Measurements from ENCODE around the gene RUNDC1.
"Not testable (repeated sequence)": the region's sequence is repeated elsewhere in the genome, so short reads cannot be mapped to it uniquely, and the experiment has no call there.

RUNDC1 gene

DNA sequence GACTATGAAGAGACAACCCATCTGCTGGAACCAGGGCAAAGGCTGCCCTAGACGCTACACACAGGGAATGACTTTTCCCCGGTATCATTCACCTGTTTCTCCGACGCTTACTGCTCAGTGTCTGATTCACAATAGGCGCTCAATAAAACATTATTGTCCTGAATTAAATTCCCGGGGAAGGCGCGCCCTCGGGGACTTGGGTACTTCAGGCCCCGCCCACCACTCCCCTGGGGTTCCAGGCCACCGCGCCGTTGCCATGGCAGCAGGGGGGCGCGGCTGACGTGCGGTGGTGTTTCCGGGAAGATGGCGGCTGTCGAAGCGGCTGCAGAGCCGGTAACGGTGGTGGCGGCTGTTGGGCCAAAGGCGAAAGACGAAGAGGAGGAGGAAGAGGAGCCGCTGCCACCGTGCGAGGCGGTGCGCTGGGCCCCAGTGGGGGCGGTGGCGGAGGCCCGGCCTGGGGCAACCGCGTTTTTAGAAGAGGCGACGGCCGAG, at the start of gene RUNDC1:
Gene RUNDC1, plus strand, starts transcription at position 292 of the 492 bp plus-strand sequence. Its CDS starts 12 bp downstream, at position 304.
- DNase-seq (ENCODE audit: low read depth in 2 of 2): peak; percentile 79 to 85

DNA sequence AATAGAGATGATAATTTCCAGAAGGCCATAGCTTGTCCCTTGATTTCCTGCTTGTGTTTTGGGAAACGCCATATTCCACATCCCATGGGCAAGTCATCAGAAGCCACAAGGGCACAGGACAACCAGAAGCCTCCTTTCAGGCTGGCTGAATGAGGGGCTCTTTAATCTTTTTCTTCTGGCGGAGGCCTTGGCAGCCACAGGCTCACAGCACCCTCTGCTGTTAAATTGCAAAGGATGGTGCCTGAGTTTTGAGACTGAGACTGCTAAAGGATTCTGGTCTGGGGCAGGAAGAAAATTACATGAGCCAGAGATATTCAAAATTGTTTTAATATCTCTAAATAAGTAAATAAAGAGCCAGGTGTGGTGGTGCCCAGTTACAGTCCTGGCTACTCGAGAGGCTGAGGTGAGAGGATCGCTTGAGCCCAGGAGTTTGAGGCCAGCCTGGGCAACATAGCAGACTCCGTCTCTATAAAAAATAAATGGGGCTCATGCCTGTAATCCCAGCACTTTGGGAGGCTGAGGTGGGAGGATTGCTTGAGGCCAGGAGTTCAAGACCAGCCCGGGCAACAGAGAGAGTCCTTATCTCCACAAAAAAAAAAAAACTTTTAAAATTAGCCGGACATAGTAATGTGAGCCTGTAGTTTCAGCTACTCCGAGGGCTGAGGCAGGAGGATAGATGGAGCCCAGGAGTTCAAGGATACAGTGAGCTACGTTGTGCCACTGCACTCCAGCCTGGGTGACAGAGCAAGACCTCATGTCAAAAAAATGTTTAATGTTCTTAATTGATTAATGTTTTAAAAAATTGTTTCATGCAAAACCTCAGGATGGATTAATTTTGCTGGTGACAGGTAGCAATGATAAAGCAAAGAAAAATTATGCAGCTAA, 42.4 kb upstream of the RUNDC1 start:
- DNase-seq (ENCODE audit: low read depth in 2 of 2): no peak

DNA sequence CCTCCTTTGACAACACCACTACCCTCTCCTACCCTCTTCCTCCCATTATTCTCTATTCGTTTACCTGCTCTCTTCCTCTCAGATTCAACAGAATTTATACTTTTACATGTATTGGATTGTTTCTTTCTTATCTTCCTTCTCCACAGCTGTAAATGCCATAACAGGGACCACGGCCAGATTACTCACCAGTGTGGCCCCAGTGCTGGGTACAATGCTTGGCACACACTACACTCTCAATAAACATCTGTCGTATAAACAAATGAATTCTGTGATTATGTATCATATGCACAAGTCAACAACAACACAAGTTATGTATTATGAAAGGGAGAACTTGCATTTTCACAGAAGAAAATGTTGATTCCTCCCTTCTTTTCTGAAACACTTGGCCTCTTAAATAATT, 36.2 kb upstream of the RUNDC1 start:
- no peak for DNase-seq (ENCODE audit: low read depth in 2 of 2)

DNA sequence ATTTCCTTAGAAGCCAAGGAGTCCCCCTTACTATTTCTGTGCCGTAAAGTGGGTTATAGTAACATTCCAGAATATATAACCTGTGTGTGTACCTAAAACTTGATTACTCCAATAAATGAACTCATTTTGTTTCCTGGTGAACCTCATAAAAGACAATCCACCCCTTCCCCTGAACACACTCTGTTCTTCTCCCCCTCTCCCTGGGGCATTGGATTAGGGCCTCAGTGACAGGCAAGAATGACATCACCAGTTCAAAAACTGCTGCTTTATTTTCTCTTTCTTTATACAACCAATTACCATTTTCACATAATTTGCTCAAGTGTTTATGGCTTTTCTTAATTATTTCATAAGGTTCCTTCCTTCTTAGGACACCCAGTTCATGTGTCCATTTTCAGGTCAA, 33.6 kb upstream of the RUNDC1 start:
- no peak for DNase-seq (ENCODE audit: low read depth in 2 of 2)

DNA sequence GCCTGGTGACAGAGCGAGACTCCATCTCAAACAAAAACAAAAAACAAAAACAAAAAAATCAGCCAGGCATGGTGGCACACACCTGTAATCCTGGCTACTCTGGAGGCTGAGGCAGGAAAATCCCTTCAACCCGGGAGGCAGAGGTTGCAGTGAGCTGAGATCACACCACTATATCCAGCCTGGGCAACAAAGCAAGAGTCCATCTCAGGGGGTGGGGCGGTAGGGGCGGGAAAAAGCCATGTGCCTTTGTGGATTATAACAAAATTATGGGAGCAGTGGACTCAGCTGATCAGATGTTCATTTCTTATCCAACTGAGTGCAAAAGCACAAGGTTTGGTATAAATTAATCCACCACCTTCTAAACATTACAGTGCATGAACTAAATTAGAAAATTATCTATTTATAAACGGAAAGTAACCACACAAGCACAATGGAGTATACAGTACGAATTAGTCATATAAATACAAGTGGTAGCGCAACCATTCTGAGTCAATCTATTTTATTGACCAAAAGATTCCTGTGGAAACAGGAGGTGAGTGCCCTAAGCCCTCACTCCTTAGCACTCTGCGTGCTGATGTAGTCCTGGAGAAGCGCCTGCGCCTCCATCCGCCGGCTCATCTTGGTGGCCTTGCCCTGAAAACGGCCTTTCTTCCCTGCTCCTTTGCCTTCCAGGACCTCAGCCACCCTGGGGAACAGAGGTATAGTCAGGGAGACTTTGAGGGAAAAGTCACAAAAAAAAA, 30.2 kb upstream of the RUNDC1 start:
- DNase-seq (ENCODE audit: low read depth in 2 of 2): no peak

DNA sequence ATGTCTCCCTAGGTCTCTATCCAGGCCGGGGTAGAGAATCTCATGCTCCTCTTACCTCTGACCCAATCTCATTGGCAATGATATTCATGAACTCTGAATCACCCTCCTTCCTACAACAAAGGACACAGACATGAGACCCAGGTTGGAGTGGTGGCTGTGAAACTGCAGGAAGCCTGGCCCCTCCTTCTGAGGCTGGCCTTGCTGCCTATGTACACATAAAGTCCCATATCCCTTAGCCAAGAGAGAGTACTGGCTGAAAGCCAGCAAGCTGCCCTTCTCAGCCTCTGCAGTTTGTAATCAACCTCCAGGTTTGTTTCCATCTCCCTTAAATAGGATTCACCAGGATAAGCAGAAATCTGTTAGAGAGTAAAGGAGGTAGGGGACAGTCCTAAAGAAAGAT, 26.7 kb upstream of the RUNDC1 start:
- no peak for DNase-seq (ENCODE audit: low read depth in 2 of 2)

DNA sequence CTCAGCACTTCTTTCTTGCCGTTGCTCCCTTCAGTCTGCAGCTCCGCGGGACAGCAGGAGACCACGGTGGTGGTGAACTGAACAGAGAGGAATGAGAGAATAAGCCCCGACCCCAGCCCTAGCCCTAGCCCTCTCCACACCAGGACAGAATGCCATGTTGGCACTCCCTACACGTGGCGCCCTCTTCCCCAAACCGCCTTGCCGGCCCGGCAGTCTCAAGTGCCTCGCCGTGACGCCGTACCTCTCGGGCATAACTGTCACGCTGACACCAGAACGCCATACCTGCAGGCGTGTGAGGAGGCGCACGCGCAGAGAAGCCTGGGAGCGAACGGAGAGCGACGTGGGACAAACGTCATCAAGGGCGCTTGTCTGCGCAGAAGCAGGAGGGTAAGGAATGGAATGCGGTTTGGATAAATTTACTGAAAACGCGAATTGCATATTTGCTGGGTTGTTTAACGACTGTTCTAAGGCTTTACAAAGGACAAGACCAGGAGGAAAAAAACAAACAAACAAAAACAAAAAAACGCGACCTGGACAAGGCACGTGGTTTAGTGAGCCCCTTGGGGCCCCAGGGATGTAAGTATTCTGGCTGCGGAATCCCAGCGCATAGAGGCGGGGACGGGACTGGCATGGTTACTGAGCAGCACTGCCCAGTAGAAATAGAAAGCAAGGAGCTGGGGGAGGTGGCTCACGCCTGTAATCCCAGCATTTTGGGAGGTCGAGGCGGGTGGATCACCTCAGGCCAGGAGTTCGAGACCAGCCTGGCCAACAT, 16.0 kb upstream of the RUNDC1 start, which contains the start of gene AARSD1:
Gene AARSD1, minus strand, starts transcription at position 294 of the 772 bp plus-strand sequence. Its CDS starts 14 bp downstream, at position 280.
- DNase-seq (ENCODE audit: low read depth in 2 of 2): peak; percentile 61 to 64

DNA sequence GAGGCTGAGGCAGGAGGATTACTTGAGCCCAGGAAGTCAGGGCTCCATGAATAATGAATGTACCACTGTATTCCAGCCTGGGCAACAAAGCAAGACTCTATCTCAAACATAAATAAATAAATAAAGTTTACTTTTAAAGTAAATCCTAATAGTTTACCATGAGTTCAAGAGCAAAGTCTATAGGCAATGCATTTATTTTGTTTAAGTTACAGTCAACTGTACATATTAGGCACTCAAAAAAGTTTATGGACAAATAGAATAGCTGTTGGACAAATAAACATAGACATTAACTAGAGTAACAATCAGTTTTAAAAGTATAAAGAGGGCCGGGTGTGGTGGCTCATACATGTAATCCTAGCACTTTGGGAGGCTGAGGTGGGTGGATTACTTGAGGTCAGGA, 12.4 kb upstream of the RUNDC1 start:
- DNase-seq (ENCODE audit: low read depth in 2 of 2): no peak

DNA sequence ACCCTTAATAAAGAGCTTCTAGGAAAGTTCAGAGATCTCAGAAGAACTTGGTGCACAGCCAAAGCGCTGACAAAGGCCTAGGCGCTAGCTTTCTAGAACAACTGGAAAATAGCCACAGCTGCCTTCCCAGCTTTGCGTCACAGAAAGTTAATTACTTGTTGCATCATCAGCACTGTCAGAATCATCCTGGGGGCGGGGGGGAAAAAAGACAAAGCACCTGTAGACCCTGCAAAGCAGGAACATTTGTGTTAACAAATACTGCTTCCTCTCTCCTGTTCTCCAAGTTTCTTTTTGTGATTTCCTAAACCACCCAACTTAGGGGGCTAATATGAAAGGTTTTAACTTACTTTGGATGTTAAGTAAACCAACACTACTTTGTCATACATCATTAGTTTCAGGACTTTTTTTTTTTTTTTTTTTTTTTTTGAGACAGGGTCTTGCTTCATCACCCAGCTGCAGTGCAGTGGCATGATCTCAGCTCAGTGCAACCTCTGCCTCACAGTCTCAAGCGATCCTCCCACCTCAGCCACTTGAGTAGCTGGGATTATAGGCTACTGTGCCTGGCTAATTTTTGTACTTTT, 11.3 kb upstream of the RUNDC1 start:
- DNase-seq (ENCODE audit: low read depth in 2 of 2): no peak

DNA sequence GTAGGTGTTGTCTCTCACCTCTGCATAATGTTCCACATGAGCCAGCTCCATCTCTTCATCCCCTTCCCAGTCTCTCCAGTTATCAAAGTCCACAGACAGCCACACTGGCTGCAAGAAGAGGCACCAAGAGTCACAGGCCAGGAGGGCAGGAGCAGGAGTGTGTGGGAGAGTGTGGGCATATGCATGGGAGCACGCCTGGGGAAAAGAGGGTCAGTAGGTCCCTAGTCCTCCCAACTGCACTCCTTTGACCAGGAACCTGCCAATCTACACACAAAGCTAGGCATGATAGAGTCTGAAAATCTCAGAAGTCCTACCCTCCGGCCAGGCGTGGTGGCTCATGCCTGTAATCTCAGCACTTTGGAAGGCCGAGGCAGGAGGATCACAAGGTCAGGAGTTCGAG, 8.8 kb upstream of the RUNDC1 start:
- DNase-seq (ENCODE audit: low read depth in 2 of 2): no peak

DNA sequence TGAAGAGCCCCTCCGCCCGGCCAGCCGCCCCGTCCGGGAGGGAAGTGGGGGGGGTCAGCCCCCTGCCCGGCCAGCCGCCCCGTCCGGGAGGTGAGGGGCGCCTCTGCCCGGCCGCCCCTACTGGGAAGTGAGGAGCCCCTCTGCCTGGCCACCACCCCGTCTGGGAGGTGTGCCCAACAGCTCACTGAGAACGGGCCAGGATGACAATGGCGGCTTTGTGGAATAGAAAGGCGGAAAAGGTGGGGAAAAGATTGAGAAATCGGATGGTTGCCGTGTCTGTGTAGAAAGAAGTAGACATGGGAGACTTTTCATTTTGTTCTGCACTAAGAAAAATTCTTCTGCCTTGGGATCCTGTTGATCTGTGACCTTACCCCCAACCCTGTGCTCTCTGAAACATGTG, 7.0 kb upstream of the RUNDC1 start:
- not testable (repeated sequence) for DNase-seq (ENCODE audit: low read depth in 2 of 2)

DNA sequence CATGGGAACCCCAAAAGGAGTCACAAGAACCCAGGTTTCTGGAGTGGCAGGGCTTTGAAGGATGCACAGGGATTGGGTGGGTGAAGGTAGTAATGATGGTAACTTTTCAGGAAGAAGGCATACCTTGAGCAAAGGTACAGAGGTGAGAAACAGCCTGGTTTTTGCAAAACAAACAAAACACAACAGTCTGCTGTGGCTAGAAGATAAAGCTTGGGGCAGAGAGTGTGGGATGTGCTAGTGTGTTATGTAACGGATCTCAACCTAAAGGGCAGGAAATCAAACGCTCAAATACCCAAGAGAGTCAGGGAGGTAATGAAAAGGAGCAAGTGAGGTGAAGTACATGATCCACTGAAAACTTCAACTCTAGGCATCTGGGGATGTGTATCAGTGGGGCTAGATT, 5.1 kb upstream of the RUNDC1 start:
- no peak for DNase-seq (ENCODE audit: low read depth in 2 of 2)

DNA sequence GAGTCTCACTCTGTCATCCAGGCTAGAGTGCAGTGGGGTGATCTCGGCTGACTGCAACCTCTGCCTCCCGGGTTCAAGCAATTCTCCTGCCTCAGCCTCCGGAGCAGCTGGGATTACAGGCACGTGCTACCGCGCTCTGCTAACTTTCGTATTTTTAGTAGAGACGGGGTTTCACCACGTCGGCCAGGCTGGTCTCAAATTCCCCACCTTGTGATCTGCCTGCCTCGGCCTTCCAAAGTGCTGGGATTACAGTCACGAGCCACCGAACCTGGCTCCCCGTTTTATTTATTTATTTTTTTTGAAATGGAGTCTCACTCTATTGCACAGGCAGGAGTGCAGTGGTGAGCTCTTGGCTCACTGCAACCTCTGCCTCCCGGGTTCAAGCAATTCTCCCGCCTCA, 4.7 kb upstream of the RUNDC1 start:
- not testable (repeated sequence) for DNase-seq (ENCODE audit: low read depth in 2 of 2)

DNA sequence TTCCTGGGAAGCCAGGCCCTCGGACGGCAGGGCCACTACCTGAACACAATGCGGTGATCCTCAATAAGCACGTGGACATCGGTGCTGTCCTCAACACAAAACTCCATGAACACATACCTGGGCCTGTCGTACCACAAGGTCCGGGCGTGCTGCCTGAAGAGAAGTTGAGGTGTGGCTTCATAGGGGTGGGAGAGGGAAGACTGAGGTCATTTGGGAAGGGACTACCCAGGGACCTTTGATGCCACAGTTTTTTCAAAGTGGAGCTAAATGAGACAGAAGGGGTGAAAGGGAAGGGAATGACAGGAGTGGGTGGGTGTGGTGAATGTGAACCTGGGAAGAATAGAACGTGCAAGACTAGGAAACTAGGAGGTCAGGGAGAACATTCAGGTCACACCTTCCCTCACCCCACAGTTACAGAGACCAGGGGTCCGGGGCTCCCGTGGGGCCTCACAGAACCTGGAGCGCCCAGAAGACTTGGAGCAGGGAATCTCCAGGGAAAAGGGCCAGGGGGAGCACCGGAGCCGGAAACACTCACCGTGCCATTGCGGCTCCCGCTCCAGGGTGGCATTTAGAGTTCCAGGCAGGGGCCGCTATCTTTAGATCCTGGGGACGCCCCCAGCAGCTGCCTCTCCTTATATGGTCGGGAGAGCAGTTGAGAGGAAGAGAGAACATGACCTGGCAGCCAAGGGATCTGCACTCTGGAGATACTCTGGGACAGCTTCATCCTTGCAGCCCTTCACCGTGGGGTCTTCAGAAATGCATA, 673 bp upstream of the RUNDC1 start, which contains the start of gene PTGES3L:
Gene PTGES3L, minus strand, starts transcription at position 570 of the 763 bp plus-strand sequence. Its CDS starts 27 bp downstream, at position 543.
- no peak for DNase-seq (ENCODE audit: low read depth in 2 of 2)

DNA sequence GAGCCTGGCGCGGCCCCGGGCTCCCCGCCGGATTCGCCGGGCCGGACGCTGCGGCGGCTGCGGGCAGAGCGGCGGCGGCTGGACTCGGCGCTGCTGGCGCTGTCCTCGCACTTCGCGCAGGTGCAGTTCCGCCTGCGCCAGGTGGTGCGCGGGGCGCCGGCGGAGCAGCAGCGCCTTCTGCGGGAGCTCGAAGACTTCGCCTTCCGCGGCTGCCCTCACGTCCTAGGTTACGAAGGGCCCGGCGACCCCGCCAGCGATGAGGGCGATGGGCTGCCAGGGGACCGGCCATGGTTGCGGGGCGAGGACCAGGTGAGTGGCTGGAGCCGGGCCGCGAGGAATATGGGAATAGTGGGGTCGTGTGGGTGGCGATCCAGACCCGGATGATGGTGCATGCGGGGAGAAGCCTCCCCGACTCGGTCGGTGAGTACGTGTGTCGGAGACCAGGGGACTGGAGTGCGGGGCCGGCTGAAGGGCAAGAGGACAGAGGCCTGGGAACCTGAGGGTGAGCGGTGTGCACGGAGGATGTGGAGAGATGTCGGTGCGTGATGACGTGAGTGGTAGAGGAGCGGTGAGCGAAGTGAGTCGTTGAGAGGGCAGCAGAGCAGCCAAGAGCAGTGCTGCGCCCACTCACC, 517 bp downstream of the RUNDC1 start:
- no peak for DNase-seq (ENCODE audit: low read depth in 2 of 2)

DNA sequence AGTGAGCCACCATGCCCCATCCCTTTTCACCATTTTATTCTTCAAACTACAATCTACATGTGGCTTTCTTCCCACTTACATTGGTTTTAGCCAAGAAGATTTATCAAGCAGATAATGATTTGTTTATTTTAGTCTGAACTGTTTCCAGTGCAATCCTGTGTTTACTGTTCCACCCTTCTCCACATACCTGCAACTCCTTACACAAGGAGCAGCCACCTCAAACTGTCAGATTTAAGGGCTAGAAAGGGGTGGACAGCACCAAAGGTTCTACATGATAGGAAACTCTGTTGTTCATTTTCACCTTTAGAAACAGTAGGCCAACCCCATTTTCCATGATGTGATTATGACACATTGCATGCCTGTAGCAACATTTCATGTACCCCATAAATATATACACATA, 1.9 kb downstream of the RUNDC1 start:
- DNase-seq (ENCODE audit: low read depth in 2 of 2): no peak

DNA sequence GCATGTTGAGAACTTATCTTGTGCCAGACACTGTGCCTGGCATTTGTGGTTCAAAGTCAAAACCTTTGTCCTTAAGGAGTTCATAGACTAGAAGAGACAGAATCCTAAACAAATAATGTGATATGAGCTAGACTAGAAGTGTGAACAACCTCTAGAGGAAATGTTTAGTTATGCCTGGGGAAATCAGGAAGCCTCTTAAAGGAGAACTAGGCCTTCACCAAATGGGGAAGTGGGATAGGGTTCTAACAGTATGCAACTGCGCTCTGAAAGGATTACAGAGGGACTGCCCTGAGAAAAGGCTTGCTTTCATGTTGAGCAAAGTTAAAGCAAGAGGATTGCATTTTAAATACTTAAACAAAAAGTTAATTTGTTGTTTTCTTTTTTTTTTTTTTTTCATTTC, 4.9 kb downstream of the RUNDC1 start:
- DNase-seq (ENCODE audit: low read depth in 2 of 2): no peak

DNA sequence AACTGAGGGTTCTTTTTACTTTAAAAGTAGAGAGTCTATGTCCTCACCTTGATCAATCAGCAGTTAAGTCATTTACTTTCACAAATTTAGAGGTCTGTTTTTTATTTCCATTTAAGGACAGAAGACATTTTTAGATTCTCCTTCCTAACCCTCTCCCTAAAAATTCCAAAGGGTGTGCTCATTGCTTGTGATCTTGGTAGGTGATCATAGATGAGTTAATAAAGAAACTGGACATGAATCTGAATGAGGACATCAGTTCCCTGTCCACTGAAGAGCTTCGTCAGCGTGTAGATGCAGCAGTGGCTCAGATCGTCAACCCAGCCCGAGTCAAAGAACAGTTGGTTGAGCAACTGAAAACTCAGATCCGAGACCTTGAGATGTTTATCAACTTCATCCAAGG, 8.8 kb downstream of the RUNDC1 start:
- DNase-seq (ENCODE audit: low read depth in 2 of 2): no peak

DNA sequence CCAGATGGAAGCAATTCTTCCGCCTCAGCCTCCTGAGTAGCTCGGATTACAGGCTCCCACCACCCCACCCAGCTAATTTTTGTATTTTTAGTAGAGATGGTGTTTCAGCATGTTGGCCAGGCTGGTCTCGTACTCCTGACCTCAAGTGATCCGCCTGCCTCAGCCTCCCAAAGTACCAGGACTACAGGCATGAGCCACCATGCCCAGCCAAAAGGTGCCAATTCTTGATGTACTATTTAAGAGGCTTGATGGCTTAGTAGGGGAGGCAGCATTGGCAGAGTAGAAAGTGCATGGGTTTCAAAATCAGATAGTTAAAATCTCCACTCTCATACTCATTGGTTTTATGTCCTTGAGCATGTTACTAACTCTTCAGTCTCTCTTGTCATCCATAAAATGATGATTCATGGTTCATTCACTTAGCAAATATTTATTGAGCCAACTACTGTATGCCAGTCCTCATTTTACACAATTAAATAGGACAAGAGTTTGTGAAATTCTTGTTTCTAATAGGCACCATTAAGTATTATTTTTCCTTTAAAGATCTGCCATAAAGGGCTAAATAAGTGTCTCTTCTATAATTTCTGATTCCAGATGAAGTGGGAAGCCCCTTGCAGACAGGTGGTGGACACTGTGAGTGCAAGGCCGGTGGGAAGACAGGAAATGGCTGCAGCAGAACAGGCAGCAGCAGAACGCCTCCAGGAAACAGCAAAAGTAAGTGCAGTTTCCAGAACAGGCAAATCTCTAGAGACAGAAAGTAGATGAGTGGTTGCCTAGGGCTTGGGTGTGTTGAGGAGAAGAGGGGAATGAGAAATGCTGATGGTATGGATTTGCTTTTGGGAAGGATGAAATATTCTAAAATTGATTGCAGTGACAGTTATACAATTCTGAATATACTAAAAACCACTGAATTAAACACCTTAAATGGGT, 9.6 kb downstream of the RUNDC1 start:
- DNase-seq (ENCODE audit: low read depth in 2 of 2): no peak

Measured in stimulated activated CD4-positive, alpha-beta T cell treated with anti-CD3 and anti-CD28 coated beads, Interleukin-1b, Interleukin-23, amount 100 ng/mL, for 1 hour (primary cell).